ENCODE results near the gene CNTROB.

DNA sequence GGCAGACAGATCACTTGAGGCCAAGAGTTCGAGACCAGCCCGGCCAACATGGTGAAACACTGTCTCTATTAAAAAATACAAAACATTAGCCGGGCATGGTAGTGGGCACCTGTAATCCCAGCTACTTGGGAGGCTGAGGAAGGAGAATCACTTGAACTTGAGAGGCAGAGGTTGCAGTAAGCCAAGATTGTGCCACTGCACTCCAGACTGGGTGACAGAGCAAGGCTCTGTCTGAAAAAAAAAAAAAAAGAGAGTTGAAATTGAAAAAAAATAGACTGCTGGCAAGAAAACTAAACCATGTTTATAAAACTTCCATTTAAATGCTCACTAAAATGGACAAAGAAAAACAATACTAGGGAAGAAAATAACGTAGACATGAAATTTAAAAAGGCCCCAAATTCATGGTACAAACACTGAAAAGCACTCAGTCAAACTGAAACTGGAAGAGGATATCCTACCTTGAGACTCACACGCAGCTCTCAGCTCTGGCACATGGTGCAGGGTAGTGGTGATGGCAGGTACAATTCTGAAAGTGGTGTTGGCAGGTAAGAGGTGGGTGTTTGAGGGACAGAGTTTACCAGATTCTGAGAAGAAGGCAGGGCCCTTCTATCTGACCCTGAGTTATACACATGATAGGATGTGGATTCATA, 19.3 kb downstream of the CNTROB start:
- TF ChIP-seq GATA2 (IDR thresholded peaks at IDR 0.05; ENCODE audit: low read depth, low read length) (no peak), GATA3 (IDR thresholded peaks at IDR 0.05; ENCODE audit: low read depth, low read length) (no peak)

All from SH-SY5Y (cell line).